Parathyroid adenoma (tissue), 2 donors: ENCODE measurements around the gene KCNJ3.

ENCODE experiments used
- H2AFZ ChIP-seq: fragments of 300-600 bp; sonication (generic); one replicate; pipeline ENCODE4 v1.7.0; 2017; ENCODE audit warnings: antibody characterized with exemption, mild to moderate bottlenecking
- H3K27ac ChIP-seq: fragments of 300-600 bp; sonication (generic); one replicate; pipeline ENCODE4 v1.7.0; 2017
- H3K27me3 ChIP-seq: fragments of 300-600 bp; sonication (generic); one replicate; pipeline ENCODE4 v1.7.0; 2017; ENCODE audit warnings: low read length; ENCODE audit not compliant: control insufficient read depth, insufficient read depth
- H3K36me3 ChIP-seq: fragments of 300-600 bp; sonication (generic); one replicate; pipeline ENCODE4 v1.7.0; 2017; ENCODE audit warnings: low read length; ENCODE audit not compliant: control insufficient read depth, insufficient read depth
- H3K4me1 ChIP-seq: fragments of 300-600 bp; sonication (generic); one replicate; pipeline ENCODE4 v1.7.0; 2017; ENCODE audit warnings: control low read depth
- H3K4me2 ChIP-seq: fragments of 300-600 bp; sonication (generic); one replicate; pipeline ENCODE4 v1.7.0; 2017; ENCODE audit warnings: low read length
- H3K4me3 ChIP-seq: fragments of 300-600 bp; sonication (generic); one replicate; pipeline ENCODE4 v1.7.0; 2017; ENCODE audit warnings: low read depth, low read length
- H3K79me2 ChIP-seq: fragments of 300-600 bp; sonication (generic); one replicate; pipeline ENCODE4 v1.7.0; 2017; ENCODE audit warnings: control low read depth
- H3K9ac ChIP-seq: fragments of 300-600 bp; sonication (generic); one replicate; pipeline ENCODE4 v1.7.0; 2017; ENCODE audit warnings: mild to moderate bottlenecking
- H3K9me3 ChIP-seq: fragments of 300-600 bp; sonication (generic); one replicate; pipeline ENCODE4 v1.7.0; 2017; ENCODE audit warnings: low read length; ENCODE audit not compliant: control insufficient read depth
- CTCF ChIP-seq: fragments of 300-600 bp; sonication (generic); IDR thresholded peaks from one replicate; pipeline ENCODE4 v1.7.0; 2017; ENCODE audit warnings: antibody characterized with exemption, mild to moderate bottlenecking
- donor health status: primary hyperparathyroidism.

KCNJ3 gene

GRCh38 chr2:154673694-154674093, 24.8 kb upstream of the KCNJ3 start:
- Histone ChIP-seq H3K9ac (no peak overlapping the region), H3K4me1 (no peaks in the 10 kb centered on the region), H3K36me3 (no peaks in the 10 kb centered on the region), H3K27me3 (no peaks in the 10 kb centered on the region), H3K27ac (no peak overlapping the region), H3K4me3 (no peak overlapping the region), H3K4me2 (no peak overlapping the region), H3K9me3 (no peaks in the 10 kb centered on the region), H3K79me2 (no peaks in the 10 kb centered on the region), H2AFZ (no peak overlapping the region)
- no peak for TF ChIP-seq CTCF

- H3K27me3 ChIP-seq = no peaks in the 10 kb centered on the region
- no peak for TF ChIP-seq CTCF
- H3K36me3 ChIP-seq = no peaks in the 10 kb centered on the region
- H2AFZ ChIP-seq = no peak overlapping the region
- no peaks in the 10 kb centered on the region for H3K9me3 ChIP-seq
- H3K4me3 ChIP-seq = no peak overlapping the region
- H3K4me1 ChIP-seq = no peaks in the 10 kb centered on the region
- no peak overlapping the region for H3K27ac ChIP-seq
- no peak overlapping the region for H3K4me2 ChIP-seq
- H3K9ac ChIP-seq = no peak overlapping the region
- H3K79me2 ChIP-seq = no peaks in the 10 kb centered on the region
Measured at GRCh38 chr2:154677401-154677800, 21.1 kb upstream of the KCNJ3 start.

DNA sequence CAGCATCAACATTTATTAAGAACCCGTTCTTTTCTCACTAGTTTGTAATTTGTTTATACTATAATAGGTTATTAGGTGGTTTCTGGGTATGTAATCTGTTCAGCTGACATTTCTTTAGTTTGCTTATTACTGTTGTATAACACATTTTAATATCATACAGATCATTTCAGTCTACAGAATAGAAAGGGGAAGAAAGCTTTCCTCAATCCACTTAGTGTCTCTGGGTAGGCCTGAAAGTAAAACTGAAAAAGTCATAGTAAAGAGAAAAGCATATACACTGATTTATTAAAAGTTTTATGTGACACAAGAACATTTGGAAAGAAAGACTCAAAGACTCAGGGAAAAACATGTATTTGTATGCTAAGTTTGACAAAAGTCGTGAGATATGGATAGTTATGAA, 16.8 kb upstream of the KCNJ3 start:
- H3K9ac ChIP-seq = no peak overlapping the region
- no peak overlapping the region for H3K4me3 ChIP-seq
- H3K79me2 ChIP-seq = no peaks in the 10 kb centered on the region
- no peaks in the 10 kb centered on the region for H3K36me3 ChIP-seq
- no peaks in the 10 kb centered on the region for H3K9me3 ChIP-seq
- H2AFZ ChIP-seq = no peak overlapping the region
- no peak overlapping the region for H3K27ac ChIP-seq
- no peaks in the 10 kb centered on the region for H3K4me1 ChIP-seq
- H3K4me2 ChIP-seq = no peak overlapping the region
- no peak for TF ChIP-seq CTCF
- no peaks in the 10 kb centered on the region for H3K27me3 ChIP-seq

DNA sequence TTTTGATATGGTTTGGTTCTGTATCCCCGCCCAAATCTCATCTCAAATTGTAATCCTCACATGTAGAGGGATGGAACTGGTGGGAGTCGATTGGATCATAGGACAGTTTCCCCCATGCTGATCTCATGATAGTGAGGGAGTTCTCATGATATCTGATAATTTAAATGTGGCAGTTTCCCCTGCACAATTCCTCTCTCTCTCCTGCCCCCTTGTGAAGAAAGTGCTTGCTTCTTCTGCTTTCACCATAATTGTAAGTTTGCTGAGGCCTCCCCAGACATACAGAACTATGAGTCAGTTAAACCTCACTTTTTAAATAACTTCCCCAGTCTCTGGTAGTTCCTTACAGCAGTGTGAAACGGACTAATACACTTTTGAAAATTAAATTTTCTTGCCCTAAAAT, 12.3 kb upstream of the KCNJ3 start:
- H3K9me3 ChIP-seq = no peaks in the 10 kb centered on the region
- H3K4me2 ChIP-seq = no peak overlapping the region
- H3K27me3 ChIP-seq = no peaks in the 10 kb centered on the region
- no peak overlapping the region for H3K4me3 ChIP-seq
- no peaks in the 10 kb centered on the region for H3K4me1 ChIP-seq
- H3K36me3 ChIP-seq = no peaks in the 10 kb centered on the region
- no peak overlapping the region for H3K27ac ChIP-seq
- H3K9ac ChIP-seq = no peak overlapping the region
- TF ChIP-seq CTCF = no peak
- H2AFZ ChIP-seq = no peak overlapping the region
- no peaks in the 10 kb centered on the region for H3K79me2 ChIP-seq

DNA sequence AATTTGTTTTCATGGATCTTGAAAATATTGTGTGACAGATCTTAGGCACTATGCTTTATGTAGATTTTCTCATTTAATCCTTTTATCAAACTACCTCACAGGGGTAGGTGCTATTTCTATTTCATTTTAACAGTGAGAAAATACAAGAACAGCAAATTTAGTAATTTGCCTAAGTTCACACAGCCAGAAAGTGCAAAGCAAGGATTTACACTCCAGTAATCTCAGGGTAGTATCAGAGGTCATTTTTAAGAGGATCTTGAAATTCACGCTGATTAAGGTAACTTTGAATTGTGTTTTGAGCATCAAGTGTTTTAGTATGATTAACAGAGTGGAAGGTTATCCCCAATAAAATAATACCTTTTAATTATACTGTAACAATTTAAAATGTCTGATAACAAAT, 10.1 kb upstream of the KCNJ3 start:
- TF ChIP-seq CTCF = no peak
- Histone ChIP-seq H3K27me3 (no peaks in the 10 kb centered on the region), H3K36me3 (no peaks in the 10 kb centered on the region), H3K4me3 (no peak overlapping the region), H3K9me3 (no peaks in the 10 kb centered on the region), H3K9ac (no peak overlapping the region), H3K4me1 (no peaks in the 10 kb centered on the region), H3K79me2 (no peaks in the 10 kb centered on the region), H3K4me2 (no peak overlapping the region), H3K27ac (no peak overlapping the region), H2AFZ (no peak overlapping the region)
